VCaP (cell line): Measurements from ENCODE around the gene JARID2.
A peak's percentile ranks its signal among the peaks of the same experiment; 100 is the strongest.

ENCODE experiments used
- H3K27ac ChIP-seq: fragments of 450-650 bp; 2 replicates; pipeline ENCODE4 v1.5.1; 2017
- TF ChIP-seq, protein P1 (sequence below): fragments of 450-650 bp; conservative IDR thresholded peaks from 2 replicates; pipeline ENCODE4 v1.5.1; 2017; ENCODE audit warnings: mild to moderate bottlenecking, moderate library complexity

JARID2 gene

DNA sequence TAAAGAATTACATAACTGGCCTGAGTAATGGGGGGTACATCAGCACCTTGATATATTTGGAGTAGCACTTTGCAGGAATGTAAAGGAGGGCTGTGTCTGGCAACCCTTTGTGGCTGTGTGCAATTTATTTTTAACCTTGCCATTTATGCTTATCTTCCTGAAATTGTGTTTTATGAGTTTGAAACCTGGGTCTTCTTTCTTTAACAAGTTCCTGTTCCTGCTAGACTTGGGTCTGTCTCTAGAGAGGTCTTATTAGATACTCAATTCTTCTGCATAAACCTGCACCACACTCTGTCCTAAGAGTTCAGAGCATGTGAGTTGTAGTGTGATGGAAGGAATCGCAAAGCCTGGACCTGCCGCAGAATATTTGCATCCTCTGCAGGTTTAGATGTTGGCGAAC is 181.0 kb downstream of the JARID2 start:
- TF ChIP-seq, protein P1, sequence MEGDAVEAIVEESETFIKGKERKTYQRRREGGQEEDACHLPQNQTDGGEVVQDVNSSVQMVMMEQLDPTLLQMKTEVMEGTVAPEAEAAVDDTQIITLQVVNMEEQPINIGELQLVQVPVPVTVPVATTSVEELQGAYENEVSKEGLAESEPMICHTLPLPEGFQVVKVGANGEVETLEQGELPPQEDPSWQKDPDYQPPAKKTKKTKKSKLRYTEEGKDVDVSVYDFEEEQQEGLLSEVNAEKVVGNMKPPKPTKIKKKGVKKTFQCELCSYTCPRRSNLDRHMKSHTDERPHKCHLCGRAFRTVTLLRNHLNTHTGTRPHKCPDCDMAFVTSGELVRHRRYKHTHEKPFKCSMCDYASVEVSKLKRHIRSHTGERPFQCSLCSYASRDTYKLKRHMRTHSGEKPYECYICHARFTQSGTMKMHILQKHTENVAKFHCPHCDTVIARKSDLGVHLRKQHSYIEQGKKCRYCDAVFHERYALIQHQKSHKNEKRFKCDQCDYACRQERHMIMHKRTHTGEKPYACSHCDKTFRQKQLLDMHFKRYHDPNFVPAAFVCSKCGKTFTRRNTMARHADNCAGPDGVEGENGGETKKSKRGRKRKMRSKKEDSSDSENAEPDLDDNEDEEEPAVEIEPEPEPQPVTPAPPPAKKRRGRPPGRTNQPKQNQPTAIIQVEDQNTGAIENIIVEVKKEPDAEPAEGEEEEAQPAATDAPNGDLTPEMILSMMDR: no peak
- H3K27ac ChIP-seq: peak overlapping the region; percentile 64

DNA sequence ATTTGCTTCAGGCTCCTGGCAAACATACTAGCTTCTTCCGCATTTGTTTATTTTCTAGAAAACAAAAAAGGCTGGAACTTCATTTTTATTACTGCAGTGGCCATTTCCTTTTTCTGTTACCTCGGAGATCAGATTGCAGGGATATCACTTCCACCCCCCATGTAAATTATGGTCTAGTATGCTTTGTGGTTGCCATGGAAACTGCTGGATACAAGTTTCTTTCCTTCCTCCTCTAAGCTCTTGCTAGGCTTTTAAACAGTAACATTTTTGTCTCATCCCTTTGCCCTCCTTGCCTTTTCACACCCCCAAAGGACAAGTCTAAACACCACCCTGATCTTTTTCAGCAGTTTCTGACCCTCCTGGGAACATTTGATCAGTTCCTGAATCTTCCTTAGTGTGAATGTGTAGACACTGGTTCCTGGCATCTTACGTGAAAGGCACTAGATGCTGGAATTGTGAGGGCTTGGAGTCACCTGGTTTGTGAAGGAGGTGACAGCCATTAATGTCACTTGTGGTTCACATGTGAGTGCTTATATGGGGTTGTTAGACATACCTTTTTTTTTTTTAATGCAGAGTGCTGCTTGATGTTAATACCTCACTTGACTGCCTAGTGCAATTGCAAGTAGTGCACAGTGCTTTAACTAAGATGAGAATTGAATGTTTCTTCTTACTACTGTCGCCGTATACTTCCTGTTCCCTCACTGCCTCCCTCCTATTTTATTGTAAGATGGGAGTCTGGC is 181.6 kb downstream of the JARID2 start:
- TF ChIP-seq, protein P1: no peak
- peak overlapping the region; percentile 64 for H3K27ac ChIP-seq

DNA sequence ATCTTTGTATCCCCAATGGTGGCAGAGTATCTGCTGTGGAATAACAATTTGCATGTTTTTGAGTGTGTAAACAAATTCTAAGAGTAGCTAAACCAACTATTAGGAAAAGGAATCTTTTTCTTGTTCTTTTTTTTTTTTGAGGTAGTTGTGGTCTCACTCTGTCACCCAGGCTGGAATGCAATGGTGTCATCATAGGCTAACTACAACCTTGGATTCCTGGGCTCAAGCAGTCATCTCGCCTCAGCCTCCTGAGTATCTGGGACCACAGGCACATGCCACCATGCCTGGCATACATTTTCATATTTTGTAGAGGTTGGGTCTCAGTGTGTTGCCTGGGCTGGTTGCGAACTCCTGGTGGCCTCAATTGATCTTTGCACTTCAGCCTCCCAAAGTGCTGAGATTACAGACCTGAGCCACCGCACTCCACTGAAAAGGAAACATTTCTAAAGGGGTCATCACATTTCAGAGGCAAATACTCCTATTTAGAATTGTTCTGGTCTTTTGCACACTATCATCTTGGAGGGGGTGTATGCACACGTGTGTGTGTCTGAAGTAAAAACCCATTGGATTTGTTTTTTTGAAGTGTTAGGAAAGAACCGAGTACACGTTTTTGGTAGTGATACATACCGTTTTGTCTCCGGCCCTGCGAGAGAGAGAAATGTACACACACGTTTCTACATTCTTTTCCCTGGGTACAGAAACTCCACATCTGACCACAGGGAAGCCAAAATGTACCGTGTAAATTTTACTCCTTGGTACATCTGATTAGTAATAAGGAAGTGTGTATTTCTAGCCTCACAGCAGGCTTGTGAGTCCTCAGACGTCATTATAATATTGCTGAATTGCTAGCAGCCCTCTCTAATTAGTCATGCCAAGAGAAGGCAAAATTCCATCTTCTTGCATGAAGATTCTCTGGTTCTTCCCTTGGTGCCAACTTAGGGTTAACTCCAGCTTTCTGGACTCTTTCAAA is 183.6 kb downstream of the JARID2 start:
- no peak overlapping the region; the same call in 1 of the 2 replicates for H3K27ac ChIP-seq
- TF ChIP-seq, protein P1: no peak

DNA sequence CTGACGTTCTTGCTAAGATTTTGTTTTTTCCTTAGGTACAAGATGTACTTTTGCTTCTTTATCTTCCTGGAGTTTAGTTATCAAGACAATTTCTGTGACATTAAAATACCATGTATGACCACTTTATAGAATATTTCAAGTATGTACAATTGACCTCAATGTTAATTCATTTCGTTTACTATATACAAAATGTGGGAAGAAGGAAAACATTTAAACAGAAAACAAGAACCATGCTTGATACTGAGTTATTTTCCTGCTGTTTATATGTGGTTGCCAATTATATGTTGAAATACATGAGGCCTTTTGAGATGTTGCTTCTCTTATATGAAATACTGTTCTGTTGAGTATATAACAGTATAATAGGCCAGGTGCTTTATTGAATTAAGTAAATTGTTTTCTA is 184.3 kb downstream of the JARID2 start:
- TF ChIP-seq, protein P1: no peak
- H3K27ac ChIP-seq: no peak overlapping the region

DNA sequence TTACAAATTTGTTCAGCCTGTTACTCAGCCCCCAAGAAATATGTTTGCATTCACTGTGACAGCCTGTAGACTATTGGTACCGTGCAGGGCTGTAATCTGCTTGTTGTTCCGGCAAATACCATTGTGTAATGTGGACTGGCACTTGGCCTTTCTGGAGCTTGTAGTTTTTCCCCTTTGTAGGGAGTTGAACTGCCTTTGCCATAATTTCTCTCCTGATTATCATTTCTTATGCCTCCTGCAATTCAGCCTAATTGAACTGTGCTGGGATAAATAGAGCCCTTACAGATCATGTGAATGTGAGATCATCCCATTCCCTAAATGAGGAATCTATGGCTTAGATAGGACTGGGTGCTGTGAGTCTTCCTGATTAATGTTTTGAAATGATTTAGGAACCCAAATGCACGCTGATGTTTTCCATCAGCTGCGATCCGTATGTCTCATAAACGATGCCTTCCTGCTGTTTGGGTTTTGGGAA is 185.1 kb downstream of the JARID2 start:
- TF ChIP-seq, protein P1: no peak
- H3K27ac ChIP-seq: no peak overlapping the region; the same call in 1 of the 2 replicates

DNA sequence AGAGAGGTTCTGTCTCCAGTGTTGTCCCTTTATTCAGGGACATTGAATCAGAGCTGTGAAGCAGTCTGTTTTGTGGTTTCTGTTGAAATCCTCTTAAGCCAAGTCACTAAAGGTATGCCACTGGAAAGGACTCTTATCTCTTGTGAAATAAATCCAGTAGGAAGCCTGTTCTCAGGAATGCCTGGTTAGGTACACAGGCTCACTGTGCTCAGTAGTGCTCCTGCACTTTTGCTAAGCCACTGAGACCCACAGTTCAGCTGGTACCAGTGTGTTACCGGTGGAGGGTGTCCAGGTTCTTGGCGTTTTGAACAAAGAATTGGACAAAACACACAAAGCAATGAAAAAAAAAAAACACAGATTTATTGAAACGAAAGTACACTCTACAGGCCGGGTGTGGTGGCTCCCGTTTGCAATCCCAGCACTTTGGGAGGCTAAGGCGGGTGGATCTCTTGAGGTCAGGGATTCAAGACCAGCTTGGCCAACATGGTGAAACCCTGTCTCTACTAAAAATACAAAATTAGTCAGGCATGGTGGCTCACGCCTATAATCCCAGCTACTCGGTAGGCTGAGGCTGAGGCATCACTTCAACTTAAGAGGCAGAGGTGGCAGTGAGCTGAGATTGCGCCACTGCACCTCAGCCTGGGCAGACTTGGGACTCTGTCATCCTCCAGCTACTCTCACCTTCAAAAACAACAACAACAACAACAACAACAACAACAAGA is 186.1 kb downstream of the JARID2 start:
- H3K27ac ChIP-seq: peak overlapping the region; percentile 62

More for the DNA sequence above, 186.1 kb downstream of the JARID2 start:
- TF ChIP-seq, protein P1: no peak
